Measurements from ENCODE around the gene PHLDB1. TPM values are rescaled to one million over a fixed set of nuclear protein-coding genes. Genes with fewer than 3 reads are reported as not detected.
"Not testable (repeated sequence)": the region's sequence is repeated elsewhere in the genome, so short reads cannot be mapped to it uniquely, and the experiment has no call there.

The PHLDB1 gene
- total RNA-seq, 1 donor from 2014 or later = 164 TPM

- peaks cover 49% of the 10 kb centered on the region for H3K36me3 Mint-ChIP-seq (ENCODE audit: low read depth)
- H3K4me3 Mint-ChIP-seq (ENCODE audit: unreplicated experiment) = no peak overlapping the region
- TF ChIP-seq CTCF (IDR thresholded peaks at IDR 0.05) = no peak
- H3K9me3 Mint-ChIP-seq (ENCODE audit: low read depth) = no peaks in the 10 kb centered on the region
- peaks cover 6% of the 10 kb centered on the region for H3K4me1 Mint-ChIP-seq (ENCODE audit: low read depth)
- no peaks in the 10 kb centered on the region for H3K27me3 Mint-ChIP-seq (ENCODE audit: low read depth)
- no peak overlapping the region for H3K27ac Mint-ChIP-seq (ENCODE audit: unreplicated experiment)
- DNase-seq (ENCODE audit: low spot score) = no peak
These were observed 19.5 kb upstream of the PHLDB1 start for GRCh38 chr11:118587952-118588351.

- Mint-ChIP-seq H3K36me3 (ENCODE audit: low read depth) (peaks cover 37% of the 10 kb centered on the region), H3K27ac (ENCODE audit: unreplicated experiment) (peak overlapping the region; percentile 84)
These were observed 14.6 kb upstream of the PHLDB1 start for GRCh38 chr11:118592616-118593367.

GRCh38 chr11:118594984-118595383, 12.4 kb upstream of the PHLDB1 start:
- not testable (repeated sequence) for H3K4me3 Mint-ChIP-seq (ENCODE audit: unreplicated experiment); DNase-seq (ENCODE audit: low spot score); H3K9me3 Mint-ChIP-seq (ENCODE audit: low read depth); H3K27ac Mint-ChIP-seq (ENCODE audit: unreplicated experiment); H3K27me3 Mint-ChIP-seq (ENCODE audit: low read depth)
- Mint-ChIP-seq H3K4me1 (ENCODE audit: low read depth) (peaks cover 27% of the 10 kb centered on the region), H3K36me3 (ENCODE audit: low read depth) (peaks cover 35% of the 10 kb centered on the region)
- TF ChIP-seq CTCF (IDR thresholded peaks at IDR 0.05) = peak; percentile 81

More at GRCh38 chr11:118592616-118593367, 14.6 kb upstream of the PHLDB1 start:
- Mint-ChIP-seq H3K27me3 (ENCODE audit: low read depth) (no peaks in the 10 kb centered on the region), H3K4me3 (ENCODE audit: unreplicated experiment) (no peak overlapping the region), H3K4me1 (ENCODE audit: low read depth) (peaks cover 27% of the 10 kb centered on the region), H3K9me3 (ENCODE audit: low read depth) (no peaks in the 10 kb centered on the region)
- TF ChIP-seq CTCF (IDR thresholded peaks at IDR 0.05) = no peak
- DNase-seq (ENCODE audit: low spot score) = no peak

GRCh38 chr11:118596224-118597146, 10.9 kb upstream of the PHLDB1 start:
- peaks cover 27% of the 10 kb centered on the region for H3K4me1 Mint-ChIP-seq (ENCODE audit: low read depth)
- no peak overlapping the region for H3K4me3 Mint-ChIP-seq (ENCODE audit: unreplicated experiment)
- peaks cover 29% of the 10 kb centered on the region for H3K36me3 Mint-ChIP-seq (ENCODE audit: low read depth)
- no peak overlapping the region for H3K27ac Mint-ChIP-seq (ENCODE audit: unreplicated experiment)
- H3K9me3 Mint-ChIP-seq (ENCODE audit: low read depth) = no peaks in the 10 kb centered on the region
- no peak for DNase-seq (ENCODE audit: low spot score)
- no peak for TF ChIP-seq CTCF (IDR thresholded peaks at IDR 0.05)
- no peaks in the 10 kb centered on the region for H3K27me3 Mint-ChIP-seq (ENCODE audit: low read depth)

- DNase-seq (ENCODE audit: low spot score) = no peak
- Mint-ChIP-seq H3K27ac (ENCODE audit: unreplicated experiment) (no peak overlapping the region), H3K4me1 (ENCODE audit: low read depth) (peaks cover 29% of the 10 kb centered on the region), H3K9me3 (ENCODE audit: low read depth) (no peaks in the 10 kb centered on the region), H3K4me3 (ENCODE audit: unreplicated experiment) (no peak overlapping the region), H3K27me3 (ENCODE audit: low read depth) (no peaks in the 10 kb centered on the region), H3K36me3 (ENCODE audit: low read depth) (peaks cover 39% of the 10 kb centered on the region)
- no peak for TF ChIP-seq CTCF (IDR thresholded peaks at IDR 0.05)
These were observed 9.9 kb upstream of the PHLDB1 start for GRCh38 chr11:118597556-118597955.
